H1 (cell line): ENCODE data around the gene PXDN. TPM values are rescaled to one million over a fixed set of nuclear protein-coding genes. Genes with fewer than 3 reads are reported as not detected.
"Not testable (repeated sequence)": the region's sequence is repeated elsewhere in the genome, so short reads cannot be mapped to it uniquely, and the experiment has no call there.

Source experiments
- CTCF ChIA-PET: fragments of 300-600 bp; sonication (Branson Sonifier 250); formaldehyde crosslinking; loops from one replicate; lab custom pipeline; 2021; ENCODE audit not compliant: partially characterized antibody; lab: Charles Lee
- POLR2A ChIA-PET: fragments of 300-600 bp; sonication (Branson Sonifier 250); formaldehyde crosslinking; loops from one replicate; lab custom pipeline; 2021; ENCODE audit warnings: inconsistent platforms; ENCODE audit not compliant: partially characterized antibody; lab: Charles Lee
- DNase-seq, 2 experiments: peaks; one replicate each; pipeline versions ENCODE4 v3.0.0 to v3.0.0-alpha.2; 2010 to 2022; ENCODE audit warnings: low spot score in 2 of 2, low read depth in 1 of 2, mixed read lengths in 1 of 2
- FAIRE-seq: peaks from 2 replicates; lab custom pipeline; 2011; peaks lifted over from hg19 to GRCh38; lab: Jason Lieb, UNC
- H2AFZ ChIP-seq: 2 replicates; pipeline ENCODE4 v1.8.1; 2012; ENCODE audit warnings: low read length, inconsistent platforms
- H2AK5ac ChIP-seq: 2 replicates; pipeline ENCODE4 v1.6.1; 2013; ENCODE audit warnings: low read depth, low read length
- H2BK120ac ChIP-seq: replicated peaks from 2 replicates; pipeline ENCODE3; 2013; ENCODE audit warnings: low read depth, low read length, inconsistent platforms
- H2BK12ac ChIP-seq: 2 replicates; pipeline ENCODE4 v1.6.1; 2013; ENCODE audit warnings: low read depth, low read length
- H2BK15ac ChIP-seq: 2 replicates; pipeline ENCODE4 v1.6.1; 2013; ENCODE audit warnings: low read length
- H2BK20ac ChIP-seq: 2 replicates; pipeline ENCODE4 v1.6.1; 2013; ENCODE audit warnings: low read length
- H2BK5ac ChIP-seq: 2 replicates; pipeline ENCODE4 v1.6.1; 2013; ENCODE audit warnings: low read depth, low read length
- H3K14ac ChIP-seq: 2 replicates; pipeline ENCODE4 v1.6.1; 2013; ENCODE audit warnings: inconsistent platforms; ENCODE audit not compliant: insufficient read length
- H3K18ac ChIP-seq: 2 replicates; pipeline ENCODE4 v1.6.1; 2013; ENCODE audit warnings: low read length; ENCODE audit errors: extremely low read depth
- H3K23ac ChIP-seq: 2 replicates; pipeline ENCODE4 v1.6.1; 2013; ENCODE audit warnings: inconsistent platforms; ENCODE audit not compliant: insufficient read length
- H3K23me2 ChIP-seq: 2 replicates; pipeline ENCODE4 v1.6.1; 2013; ENCODE audit warnings: low read depth, low read length
- H3K27ac ChIP-seq: 2 replicates; pipeline ENCODE4 v1.6.1; 2011; ENCODE audit warnings: low read depth, low read length, inconsistent platforms
- H3K27me3 ChIP-seq, 4 experiments: replicated peaks in 1 of 4; 1 replicate in 1 of 4; 2 replicates in 3 of 4; pipeline versions ENCODE4 v1.6.1 to v1.8.1; 2011 to 2013; ENCODE audit warnings: low read length in 3 of 4, mild to moderate bottlenecking in 3 of 4, inconsistent platforms in 2 of 4, mixed read lengths in 2 of 4, moderate library complexity in 1 of 4; ENCODE audit not compliant: control insufficient read depth in 3 of 4, insufficient read depth in 3 of 4; ENCODE audit errors: extremely low read depth in 1 of 4
- H3K36me3 ChIP-seq, 4 experiments: 2 replicates each; pipeline versions ENCODE4 v1.6.1 to v1.8.1; 2011 to 2013; ENCODE audit warnings: mild to moderate bottlenecking in 4 of 4, low read length in 3 of 4, moderate library complexity in 2 of 4, control low read depth in 1 of 4, inconsistent platforms in 1 of 4; ENCODE audit not compliant: insufficient read depth in 4 of 4, control insufficient read depth in 2 of 4
- H3K4ac ChIP-seq: replicated peaks from 2 replicates; pipeline ENCODE3; 2013; ENCODE audit warnings: low read length, low read depth, mixed read lengths, inconsistent platforms; ENCODE audit not compliant: insufficient read length
- H3K4me1 ChIP-seq, 4 experiments: replicated peaks in 1 of 4; 1 replicate in 1 of 4; 2 replicates in 3 of 4; pipeline versions ENCODE4 v1.6.1 to v1.8.1; 2011 to 2013; ENCODE audit warnings: low read length in 3 of 4, inconsistent platforms in 2 of 4, mixed read lengths in 1 of 4; ENCODE audit not compliant: insufficient read depth in 4 of 4, control insufficient read depth in 3 of 4
- H3K4me2 ChIP-seq, 2 experiments: 2 replicates each; pipeline versions ENCODE4 v1.6.1 to v1.8.1; 2011 to 2013; ENCODE audit warnings: low read depth in 2 of 2, low read length in 2 of 2, control low read depth in 1 of 2, inconsistent platforms in 1 of 2, mild to moderate bottlenecking in 1 of 2; ENCODE audit not compliant: insufficient read depth in 1 of 2
- H3K4me3 ChIP-seq, 4 experiments: fragments of 200-600, 300-600 bp in 1 of 4; sonication (generic), shearing (Covaris generic), sonication (Bioruptor Twin) in 1 of 4; 2 replicates each; pipeline versions ENCODE4 v1.5.1 to v1.8.1; 2011 to 2016; ENCODE audit warnings: low read length in 4 of 4, low read depth in 3 of 4, control low read depth in 2 of 4, inconsistent platforms in 2 of 4, mild to moderate bottlenecking in 2 of 4, mixed read lengths in 1 of 4, moderate library complexity in 1 of 4; ENCODE audit not compliant: insufficient read depth in 2 of 4; ENCODE audit errors: extremely low read depth in 1 of 4
- H3K56ac ChIP-seq: replicated peaks from 2 replicates; pipeline ENCODE3; 2013; ENCODE audit warnings: low read depth, mild to moderate bottlenecking, mixed read lengths, low read length, inconsistent platforms; ENCODE audit not compliant: insufficient read length
- H3K79me1 ChIP-seq: 2 replicates; pipeline ENCODE4 v1.6.1; 2013; ENCODE audit warnings: low read depth, low read length, control low read depth
- H3K79me2 ChIP-seq, 2 experiments: 2 replicates each; pipeline versions ENCODE4 v1.6.1 to v1.8.1; 2012 to 2013; ENCODE audit warnings: low read length in 2 of 2, mild to moderate bottlenecking in 2 of 2, inconsistent platforms in 1 of 2; ENCODE audit not compliant: insufficient read depth in 2 of 2, control insufficient read depth in 1 of 2
- H3K9ac ChIP-seq, 4 experiments: replicated peaks in 1 of 4; 1 replicate in 1 of 4; 2 replicates in 3 of 4; pipeline versions ENCODE4 v1.6.1 to v1.8.1; 2011 to 2013; ENCODE audit warnings: low read depth in 3 of 4, low read length in 3 of 4, control low read depth in 2 of 4, mild to moderate bottlenecking in 2 of 4, moderate library complexity in 2 of 4, inconsistent platforms in 1 of 4; ENCODE audit errors: extremely low read depth in 1 of 4
- H3K9me3 ChIP-seq, 2 experiments: 2 replicates each; pipeline versions ENCODE4 v1.6.1 to v1.8.1; 2012 to 2013; ENCODE audit warnings: mild to moderate bottlenecking in 2 of 2, moderate library complexity in 2 of 2, control low read depth in 1 of 2, inconsistent platforms in 1 of 2, low read depth in 1 of 2, low read length in 1 of 2, mixed read lengths in 1 of 2; ENCODE audit not compliant: insufficient read depth in 2 of 2
- H4K20me1 ChIP-seq, 2 experiments: replicated peaks in 1 of 2; 2 replicates each; pipeline versions ENCODE3 to v1.8.1; 2011 to 2013; ENCODE audit warnings: inconsistent platforms in 2 of 2, low read length in 2 of 2, mild to moderate bottlenecking in 1 of 2; ENCODE audit not compliant: insufficient read depth in 2 of 2, control insufficient read depth in 1 of 2
- H4K5ac ChIP-seq: 2 replicates; pipeline ENCODE4 v1.6.1; 2013; ENCODE audit warnings: low read length, low read depth, mixed read lengths, inconsistent platforms; ENCODE audit not compliant: insufficient read length
- H4K8ac ChIP-seq: 2 replicates; pipeline ENCODE4 v1.8.0; 2013; ENCODE audit warnings: mild to moderate bottlenecking, moderate library complexity, low read length, inconsistent platforms; ENCODE audit not compliant: insufficient read depth; ENCODE audit errors: extremely low read depth
- H4K91ac ChIP-seq: replicated peaks from 2 replicates; pipeline ENCODE3; 2013; ENCODE audit warnings: low read length, mixed read lengths, inconsistent platforms; ENCODE audit not compliant: insufficient read length
- WGBS, 2 experiments: shearing (Covaris generic) in 1 of 2; methylation state at CpG; one replicate each; pipeline versions ENCODE4 v1.1.6 to v1.1.7; 2013 to 2015; ENCODE audit warnings: low lambda C conversion rate in 2 of 2, mixed read lengths in 2 of 2, inconsistent platforms in 1 of 2, low coverage in 1 of 2, missing lambda C conversion rate in 1 of 2; ENCODE audit not compliant: insufficient replicate concordance in 2 of 2, insufficient coverage in 1 of 2, insufficient read length in 1 of 2; ENCODE audit errors: extremely low coverage in 1 of 2, missing lambda C conversion rate in 1 of 2; 5-methylcytosine and 5-hydroxymethylcytosine counted together
- polyA plus RNA-seq, 7 experiments: library from polyadenylated mRNA; depleted of rRNA in 3 of 7; stranded (reverse) in 5 of 7; unstranded in 2 of 7; fragments of >200 nt in 5 of 7; fragments of 200-250 nt in 2 of 7; gene quantifications; 1 replicate in 5 of 7; 2 replicates in 1 of 7; 4 replicates in 1 of 7; pipeline versions ENCODE4 v1.2.1 to v1.2.3, GENCODE V29; 2011 to 2013; ENCODE audit warnings: missing spikeins in 2 of 7, mixed read lengths in 2 of 7
- total RNA-seq: library from RNA; stranded (reverse); fragmentation: NEBNext Ultra II Directional; extraction: Animal tissue kit (Norgen Biotek cat#: 25700); gene quantifications from 2 replicates; pipeline ENCODE4 v1.2.1, GENCODE V29; 2021

The PXDN gene
- total and polyA plus RNA-seq, 2 of the 8 experiments (the other 6 are each of a cell fraction or from before 2014, with no cell fraction given): 104 to 141 TPM

DNA sequence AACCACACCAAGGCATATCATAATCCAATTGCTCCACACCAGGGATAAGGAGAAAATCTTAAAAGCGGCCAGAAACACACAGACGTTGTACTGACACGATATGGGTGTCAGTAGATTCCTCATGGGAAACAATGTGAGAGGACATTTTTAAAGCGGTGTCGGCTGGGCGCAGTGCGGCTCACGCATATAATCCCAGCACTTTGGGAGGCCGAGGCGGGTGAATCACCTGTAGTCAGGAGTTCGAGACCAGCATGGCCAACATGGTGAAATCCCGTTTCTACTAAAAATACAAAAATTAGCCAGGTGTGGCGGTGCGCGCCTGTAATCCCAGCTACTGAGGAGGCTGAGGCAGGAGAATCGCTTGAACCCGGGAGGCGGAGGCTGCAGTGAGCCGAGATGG is 11.0 kb downstream of the PXDN start:
- Histone ChIP-seq H3K79me2 (peaks cover 9 to 88% of the 10 kb centered on the region in 2 experiments), H3K4me1 (peaks cover 11 to 27% (median 24%) of the 10 kb centered on the region in 4 experiments), H3K79me1 (peaks cover 17% of the 10 kb centered on the region), H4K20me1 (peaks cover 13 to 14% of the 10 kb centered on the region in 2 experiments)
- ChIA-PET POLR2A (interaction anchor here (0.7 to 1.5 kb wide), 4 partner anchors 9 to 141 kb away, joined by 3 to 6 read pairs (median 4); no protein-coding TSS in a partner anchor), CTCF (interaction anchor here (0.9 kb wide), 1 partner anchor 68 kb away, joined by 3 read pairs; no protein-coding TSS in a partner anchor)
- H3K23ac ChIP-seq, H2BK12ac ChIP-seq, H3K56ac ChIP-seq, FAIRE-seq, H2BK120ac ChIP-seq, H2AK5ac ChIP-seq, H3K18ac ChIP-seq, H3K4me2 ChIP-seq, H2BK15ac ChIP-seq, H3K36me3 ChIP-seq, H3K4me3 ChIP-seq, H3K9ac ChIP-seq, H4K8ac ChIP-seq, H3K9me3 ChIP-seq, H2BK20ac ChIP-seq, H4K5ac ChIP-seq, H3K27ac ChIP-seq, H2BK5ac ChIP-seq, H2AFZ ChIP-seq, H3K27me3 ChIP-seq, H3K14ac ChIP-seq, H3K23me2 ChIP-seq, H3K4ac ChIP-seq, H4K91ac ChIP-seq, DNase-seq: not testable (repeated sequence)
- WGBS, 2 experiments: 94% methylated on average over 19 of the region's 19 CpGs; no CpG with 5 or more reads in 1 of the 2 experiments
